Uterine smooth muscle cell (primary cell): ENCODE measurements around the gene KRT40. TPM values are rescaled to one million over a fixed set of nuclear protein-coding genes. Genes with fewer than 3 reads are reported as not detected.

Experiments used
- total RNA-seq: library from RNA; depleted of rRNA; stranded (reverse); fragments of >200 nt; gene quantifications from 2 replicates; pipeline ENCODE4 v1.2.3, GENCODE V29; 2014

KRT40 gene
- total RNA-seq, result not detected in 2 replicates

DNA sequence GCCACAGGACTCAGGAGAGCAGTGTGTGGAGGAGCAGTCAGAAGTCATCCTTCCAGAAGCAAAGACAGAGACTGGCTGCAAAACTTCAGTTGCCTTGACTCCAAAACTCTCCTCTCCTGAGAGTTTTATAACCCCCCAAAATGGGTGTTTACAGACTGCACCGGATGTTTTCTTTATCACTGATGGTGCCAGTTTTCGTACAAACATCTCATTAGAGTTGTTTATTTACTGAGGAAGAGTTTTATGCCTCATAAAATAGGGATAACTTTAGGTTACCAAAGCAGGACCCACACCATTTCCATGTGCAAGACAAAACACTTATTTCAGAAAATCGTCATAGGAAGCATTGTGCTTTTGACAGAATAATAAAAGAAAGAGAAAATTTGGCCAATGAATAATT, at the start of gene KRT40:
KRT40 (minus strand) TSS at position 101 of the 400 bp plus-strand sequence; CDS start at position 48, 53 bp downstream.

GRCh38 chr17:41029633-41030245, 45.6 kb upstream of the KRT40 start, which contains the start of gene KRTAP1-4:
KRTAP1-4 (minus strand) TSS chr17:41030195; CDS start chr17:41030078, 117 bp downstream.

DNA sequence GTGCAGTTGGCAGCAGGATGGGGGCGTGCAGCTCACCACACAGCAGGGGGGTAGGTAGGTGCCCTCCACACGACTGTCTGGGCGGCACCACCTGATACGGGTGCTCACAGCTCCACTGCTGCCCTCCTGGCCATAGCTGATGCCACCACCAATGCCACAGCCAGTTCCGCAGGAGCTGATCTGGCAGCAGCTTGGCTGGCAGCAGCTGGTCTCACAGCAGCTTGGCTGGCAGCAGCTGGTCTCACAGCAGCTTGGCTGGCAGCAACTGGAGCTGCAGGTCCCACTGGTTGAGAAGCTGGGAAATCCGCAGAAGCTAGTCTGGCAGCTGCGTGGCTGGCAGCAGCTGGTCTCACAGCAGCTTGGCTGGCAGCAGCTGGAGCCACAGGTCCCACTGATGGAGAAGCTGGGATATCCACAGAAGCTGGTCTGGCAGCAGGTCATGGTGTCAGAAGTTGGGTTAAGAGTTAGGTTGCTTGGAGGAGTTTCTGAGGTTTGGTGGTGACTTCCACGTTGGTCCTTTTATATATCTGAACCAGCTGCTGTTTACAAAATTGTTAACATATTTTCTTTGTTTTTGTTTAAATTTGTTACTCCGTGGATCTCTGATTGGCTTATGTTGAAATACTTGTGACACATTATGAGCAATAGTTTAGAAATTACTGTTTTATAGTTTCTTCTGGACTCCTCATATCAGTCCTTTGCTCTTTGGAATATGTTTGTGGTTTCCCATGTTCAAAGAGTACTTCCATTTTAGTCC, 42.8 kb upstream of the KRT40 start, which contains the start of gene KRTAP1-5:
KRTAP1-5 (minus strand) TSS at position 494 of the 757 bp plus-strand sequence; CDS start at position 441, 53 bp downstream.

DNA sequence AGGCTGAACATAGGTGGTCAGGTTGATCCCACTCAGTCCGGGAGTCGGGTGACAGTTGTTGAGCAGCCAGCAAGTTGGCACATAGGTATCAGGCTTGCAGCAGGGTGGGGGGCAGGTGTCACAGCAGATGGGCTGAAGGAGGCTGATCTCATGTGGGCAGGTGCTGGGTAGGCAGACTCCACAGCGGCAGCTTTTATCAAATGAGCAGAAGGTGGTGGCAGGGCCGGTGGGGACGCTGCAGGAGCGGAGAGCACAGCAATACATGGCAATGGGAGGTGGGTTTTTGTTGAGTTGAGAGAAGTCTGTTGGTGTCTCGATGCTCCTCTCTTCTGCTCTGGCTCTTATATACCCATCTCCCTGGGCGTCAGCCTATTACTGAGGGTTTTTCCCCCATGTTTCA, 24.7 kb upstream of the KRT40 start, which contains the start of gene KRTAP3-1:
KRTAP3-1 (minus strand) TSS at position 318 of the 400 bp plus-strand sequence; CDS start at position 264, 54 bp downstream.

GRCh38 chr17:40999563-40999962, 15.4 kb upstream of the KRT40 start, which contains the start of gene KRTAP3-2:
KRTAP3-2 (minus strand) TSS chr17:40999906; CDS start chr17:40999853, 53 bp downstream.

DNA sequence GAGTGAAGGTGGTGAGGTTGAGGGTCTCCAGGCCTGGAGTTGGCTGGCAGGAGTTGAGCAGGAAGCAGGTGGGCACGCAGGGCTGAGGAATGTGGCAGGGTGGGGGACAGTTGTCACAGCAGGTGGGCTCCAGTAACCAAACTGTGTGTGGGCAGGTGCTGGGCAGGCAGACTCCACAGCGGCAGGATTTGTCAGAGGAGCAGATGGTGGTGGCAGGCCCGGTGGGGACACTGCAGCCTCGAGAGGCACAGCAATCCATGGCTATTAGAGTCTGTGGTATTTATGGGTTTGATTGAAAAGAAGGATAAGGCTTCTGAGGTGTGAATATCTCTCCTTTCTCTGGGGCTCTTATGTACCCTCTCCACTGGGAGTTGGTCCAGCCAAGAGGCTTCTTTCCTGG, 9.7 kb upstream of the KRT40 start, which contains the start of gene KRTAP3-3:
KRTAP3-3 (minus strand) TSS at position 326 of the 400 bp plus-strand sequence; CDS start at position 259, 67 bp downstream.

DNA sequence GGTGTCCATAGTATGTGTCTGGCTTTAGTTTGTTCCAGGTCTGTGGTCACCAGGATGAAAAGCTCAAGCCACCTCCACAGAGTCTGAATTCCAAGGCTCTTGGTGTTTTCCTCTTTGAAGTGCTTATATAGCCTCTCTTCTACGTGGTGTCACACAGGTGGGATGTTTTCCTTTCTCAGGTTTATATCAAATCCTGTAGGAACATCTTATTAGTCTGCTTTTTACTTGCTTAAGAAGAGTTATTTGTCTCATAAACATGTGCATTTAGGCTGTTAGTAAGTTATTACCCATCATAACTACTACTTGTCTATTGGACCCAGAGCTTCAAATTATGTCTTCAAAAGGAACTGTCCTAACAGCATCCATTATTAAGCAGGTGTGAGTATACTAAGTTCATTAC, 17.3 kb downstream of the KRT40 start, which contains the start of gene KRT39:
KRT39 (minus strand) TSS at position 101 of the 400 bp plus-strand sequence; CDS start at position 9, 92 bp downstream.

DNA sequence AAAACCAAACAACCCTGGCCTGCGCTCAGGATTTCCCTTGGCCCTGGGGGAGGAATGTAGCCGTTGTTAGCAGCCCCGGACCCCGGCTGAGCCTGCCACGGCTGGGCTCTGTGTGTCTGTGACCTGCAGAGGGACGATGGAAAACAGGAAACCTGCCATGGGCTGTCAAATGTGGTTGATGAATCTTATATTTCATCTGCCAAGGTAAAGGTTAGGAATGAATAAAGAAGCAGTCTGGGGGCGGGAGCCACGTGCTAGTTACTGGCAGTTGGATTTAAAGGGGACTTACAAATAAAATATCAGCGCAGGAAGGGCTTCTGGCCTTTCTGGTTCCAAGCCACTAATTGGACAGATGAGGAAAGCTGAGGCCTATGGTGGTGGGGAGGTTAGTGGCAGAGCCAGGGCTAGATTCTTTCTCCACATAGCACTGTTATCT, 46.7 kb downstream of the KRT40 start, which contains the start of gene KRT23:
KRT23 (minus strand) TSS at position 263 of the 436 bp plus-strand sequence. CDS start 1,043 bp downstream, outside the sequence.

Other genes with a start within 250 kb of the KRT40 start
- gene KRT25, start 229.0 kb downstream of the KRT40 start, total RNA-seq, result not detected in 2 replicates
- not detected in 2 replicates for gene KRT26, start 212.1 kb downstream of the KRT40 start, total RNA-seq
- not detected in 2 replicates for gene KRT27, start 201.8 kb downstream of the KRT40 start, total RNA-seq
- not detected in 2 replicates for gene KRT28, start 184.4 kb downstream of the KRT40 start, total RNA-seq
- 2.3 and 4.0 TPM in 2 replicates for gene KRT10, start 161.7 kb downstream of the KRT40 start, total RNA-seq
- under 0.01 TPM in 1 of 2 replicates, not detected in the other for gene KRT12, start 117.1 kb downstream of the KRT40 start, total RNA-seq
- 0.22 TPM in 1 of 2 replicates, not detected in the other for gene KRT20, start 99.1 kb downstream of the KRT40 start, total RNA-seq
- gene KRT23, start 46.7 kb downstream of the KRT40 start, total RNA-seq, result 0.50 and 0.55 TPM in 2 replicates
- 0.11 TPM in 1 of 2 replicates, not detected in the other for gene KRT39, start 17.4 kb downstream of the KRT40 start, total RNA-seq
- gene KRTAP3-3, start 9.8 kb upstream of the KRT40 start, total RNA-seq, result not detected in 2 replicates
- not detected in 2 replicates for gene KRTAP3-2, start 15.6 kb upstream of the KRT40 start, total RNA-seq
- gene KRTAP3-1, start 24.8 kb upstream of the KRT40 start, total RNA-seq, result not detected in 2 replicates
- gene KRTAP1-5, start 42.9 kb upstream of the KRT40 start, total RNA-seq, result 32.6 and 54.1 TPM in 2 replicates
- gene KRTAP1-4, start 45.9 kb upstream of the KRT40 start, total RNA-seq, result not detected in 2 replicates
- not detected in 2 replicates for gene KRTAP1-3, start 50.5 kb upstream of the KRT40 start, total RNA-seq
- gene KRTAP1-1, start 57.1 kb upstream of the KRT40 start, total RNA-seq, result 0.55 and 0.87 TPM in 2 replicates
- not detected in 2 replicates for gene KRTAP2-1, start 63.0 kb upstream of the KRT40 start, total RNA-seq
- not detected in 2 replicates for gene KRTAP2-2, start 70.9 kb upstream of the KRT40 start, total RNA-seq
- gene KRTAP2-3, start 75.8 kb upstream of the KRT40 start, total RNA-seq, result 0.12 and 1.00 TPM in 2 replicates
- gene KRTAP2-4, start 81.6 kb upstream of the KRT40 start, total RNA-seq, result not detected in 2 replicates
- not detected in 2 replicates for gene KRTAP4-7, start 99.8 kb upstream of the KRT40 start, total RNA-seq
- not detected in 2 replicates for gene KRTAP4-8, start 113.8 kb upstream of the KRT40 start, total RNA-seq
- gene KRTAP4-16, start 117.9 kb upstream of the KRT40 start, total RNA-seq, result not detected in 2 replicates
- 0.12 TPM in 1 of 2 replicates, not detected in the other for gene KRTAP4-9, start 121.1 kb upstream of the KRT40 start, total RNA-seq
- not detected in 2 replicates for gene KRTAP4-11, start 134.0 kb upstream of the KRT40 start, total RNA-seq
- not detected in 2 replicates for gene KRTAP4-12, start 139.9 kb upstream of the KRT40 start, total RNA-seq
- gene KRTAP4-6, start 156.2 kb upstream of the KRT40 start, total RNA-seq, result not detected in 2 replicates
- gene KRTAP4-5, start 165.5 kb upstream of the KRT40 start, total RNA-seq, result not detected in 2 replicates
- gene KRTAP4-4, start 176.4 kb upstream of the KRT40 start, total RNA-seq, result not detected in 2 replicates
- not detected in 2 replicates for gene KRTAP4-3, start 183.9 kb upstream of the KRT40 start, total RNA-seq
- not detected in 2 replicates for gene KRTAP4-2, start 193.9 kb upstream of the KRT40 start, total RNA-seq
- gene KRTAP4-1, start 200.6 kb upstream of the KRT40 start, total RNA-seq, result 0.11 TPM in 1 of 2 replicates, not detected in the other
- gene KRTAP9-1, start 205.6 kb upstream of the KRT40 start, total RNA-seq, result not detected in 2 replicates
- gene KRTAP9-2, start 242.3 kb upstream of the KRT40 start, total RNA-seq, result not detected in 2 replicates
- not detected in 2 replicates for gene KRTAP9-3, start 248.1 kb upstream of the KRT40 start, total RNA-seq